ENCODE measurements around the gene PELI2. TPM values are rescaled to one million over a fixed set of nuclear protein-coding genes. Genes with fewer than 3 reads are reported as not detected.

PELI2 gene
- total and polyA plus RNA-seq, 2 donors (not counting 1 experiment from before 2014, with no cell fraction given), result 15.5 to 29.2 TPM

DNA sequence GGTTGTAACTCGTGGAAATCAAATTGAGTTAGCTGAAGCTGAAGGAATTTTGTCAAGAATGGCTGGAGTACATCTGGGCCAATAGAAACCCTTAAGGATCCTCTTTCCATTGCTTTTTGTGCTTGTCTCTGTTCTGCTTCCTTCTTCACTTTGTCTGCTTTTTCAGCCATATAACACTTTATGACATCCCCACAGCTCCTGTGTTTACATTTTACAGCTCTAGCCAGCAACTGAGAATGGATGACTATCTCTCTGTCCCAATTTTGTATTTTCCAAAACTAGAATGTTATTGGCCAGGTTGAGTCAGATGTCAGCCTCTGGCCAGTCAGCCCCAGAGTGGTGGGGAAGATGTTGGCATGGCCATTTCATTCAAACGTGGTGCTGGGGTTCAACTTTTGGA is 57.6 kb downstream of the PELI2 start:
- H3K27ac ChIP-seq (ENCODE audit: insufficient read depth, low read length), result no peak overlapping the region
- H3K36me3 ChIP-seq (ENCODE audit: control insufficient read depth, insufficient read depth, low read length), result no peaks in the 10 kb centered on the region
- TF ChIP-seq CTCF (conservative IDR thresholded peaks at IDR 0.05 in 1 of 2, IDR thresholded peaks at IDR 0.05 in 1 of 2; ENCODE audit: low read depth in 1 of 2, low read length in 2 of 2), result no peak
- TF ChIP-seq EZH2 (IDR thresholded peaks at IDR 0.05; ENCODE audit: low read length, missing control alignments), result no peak
- H4K20me1 ChIP-seq (ENCODE audit: control insufficient read depth, extremely low read depth, insufficient read depth, low read length), result no peaks in the 10 kb centered on the region
- no peaks in the 10 kb centered on the region for H3K9me3 ChIP-seq (ENCODE audit: control insufficient read depth, insufficient read depth, low read depth, low read length)
- H3K4me1 ChIP-seq (ENCODE audit: control insufficient read depth, extremely low read depth, insufficient read depth, low read length), result peaks cover 11% of the 10 kb centered on the region
- no peak overlapping the region for H3K4me2 ChIP-seq (ENCODE audit: extremely low read depth, insufficient read depth, low read length)
- H2AFZ ChIP-seq (ENCODE audit: low read length), result no peak overlapping the region
- H3K9ac ChIP-seq (ENCODE audit: insufficient read depth, low read length), result no peak overlapping the region
- DNase-seq (ENCODE audit: low read depth in 2 of 2), result no peak
- H3K4me3 ChIP-seq (replicated peaks in 1 of 4; ENCODE audit: control extremely low read depth in 1 of 4, insufficient read depth in 1 of 4, low read depth in 3 of 4, low read length in 4 of 4), result no peak overlapping the region
- H3K27me3 ChIP-seq (ENCODE audit: control insufficient read depth, insufficient read depth, low read length), result no peaks in the 10 kb centered on the region
- H3K79me2 ChIP-seq (ENCODE audit: control insufficient read depth, insufficient read depth, low read length), result no peaks in the 10 kb centered on the region

GRCh38 chr14:56176530-56176929 is 58.3 kb downstream of the PELI2 start:
- DNase-seq (ENCODE audit: low read depth in 2 of 2), result no peak
- Histone ChIP-seq H3K27me3 (ENCODE audit: control insufficient read depth, insufficient read depth, low read length) (no peaks in the 10 kb centered on the region), H2AFZ (ENCODE audit: low read length) (no peak overlapping the region), H3K79me2 (ENCODE audit: control insufficient read depth, insufficient read depth, low read length) (no peaks in the 10 kb centered on the region), H3K27ac (ENCODE audit: insufficient read depth, low read length) (no peak overlapping the region), H4K20me1 (ENCODE audit: control insufficient read depth, extremely low read depth, insufficient read depth, low read length) (no peaks in the 10 kb centered on the region), H3K9me3 (ENCODE audit: control insufficient read depth, insufficient read depth, low read depth, low read length) (no peaks in the 10 kb centered on the region), H3K4me1 (ENCODE audit: control insufficient read depth, extremely low read depth, insufficient read depth, low read length) (peaks cover 11% of the 10 kb centered on the region), H3K36me3 (ENCODE audit: control insufficient read depth, insufficient read depth, low read length) (no peaks in the 10 kb centered on the region), H3K4me2 (ENCODE audit: extremely low read depth, insufficient read depth, low read length) (no peak overlapping the region), H3K4me3 (replicated peaks in 1 of 4; ENCODE audit: control extremely low read depth in 1 of 4, insufficient read depth in 1 of 4, low read depth in 3 of 4, low read length in 4 of 4) (no peak overlapping the region), H3K9ac (ENCODE audit: insufficient read depth, low read length) (no peak overlapping the region)
- no peak for TF ChIP-seq CTCF (conservative IDR thresholded peaks at IDR 0.05 in 1 of 2, IDR thresholded peaks at IDR 0.05 in 1 of 2; ENCODE audit: low read depth in 1 of 2, low read length in 2 of 2)
- no peak for TF ChIP-seq EZH2 (IDR thresholded peaks at IDR 0.05; ENCODE audit: low read length, missing control alignments)

GRCh38 chr14:56177036-56177435 is 58.8 kb downstream of the PELI2 start:
- H2AFZ ChIP-seq (ENCODE audit: low read length), result no peak overlapping the region
- no peaks in the 10 kb centered on the region for H4K20me1 ChIP-seq (ENCODE audit: control insufficient read depth, extremely low read depth, insufficient read depth, low read length)
- no peak overlapping the region for H3K9ac ChIP-seq (ENCODE audit: insufficient read depth, low read length)
- no peaks in the 10 kb centered on the region for H3K36me3 ChIP-seq (ENCODE audit: control insufficient read depth, insufficient read depth, low read length)
- H3K4me1 ChIP-seq (ENCODE audit: control insufficient read depth, extremely low read depth, insufficient read depth, low read length), result peaks cover 9% of the 10 kb centered on the region
- no peak for DNase-seq (ENCODE audit: low read depth in 2 of 2)
- H3K4me3 ChIP-seq (replicated peaks in 1 of 4; ENCODE audit: control extremely low read depth in 1 of 4, insufficient read depth in 1 of 4, low read depth in 3 of 4, low read length in 4 of 4), result no peak overlapping the region
- no peaks in the 10 kb centered on the region for H3K27me3 ChIP-seq (ENCODE audit: control insufficient read depth, insufficient read depth, low read length)
- no peak overlapping the region for H3K4me2 ChIP-seq (ENCODE audit: extremely low read depth, insufficient read depth, low read length)
- no peak for TF ChIP-seq CTCF (conservative IDR thresholded peaks at IDR 0.05 in 1 of 2, IDR thresholded peaks at IDR 0.05 in 1 of 2; ENCODE audit: low read depth in 1 of 2, low read length in 2 of 2)
- no peak for TF ChIP-seq EZH2 (IDR thresholded peaks at IDR 0.05; ENCODE audit: low read length, missing control alignments)
- no peaks in the 10 kb centered on the region for H3K79me2 ChIP-seq (ENCODE audit: control insufficient read depth, insufficient read depth, low read length)
- H3K27ac ChIP-seq (ENCODE audit: insufficient read depth, low read length), result no peak overlapping the region
- H3K9me3 ChIP-seq (ENCODE audit: control insufficient read depth, insufficient read depth, low read depth, low read length), result no peaks in the 10 kb centered on the region
